ENCODE results near the gene NSUN7.

DNA sequence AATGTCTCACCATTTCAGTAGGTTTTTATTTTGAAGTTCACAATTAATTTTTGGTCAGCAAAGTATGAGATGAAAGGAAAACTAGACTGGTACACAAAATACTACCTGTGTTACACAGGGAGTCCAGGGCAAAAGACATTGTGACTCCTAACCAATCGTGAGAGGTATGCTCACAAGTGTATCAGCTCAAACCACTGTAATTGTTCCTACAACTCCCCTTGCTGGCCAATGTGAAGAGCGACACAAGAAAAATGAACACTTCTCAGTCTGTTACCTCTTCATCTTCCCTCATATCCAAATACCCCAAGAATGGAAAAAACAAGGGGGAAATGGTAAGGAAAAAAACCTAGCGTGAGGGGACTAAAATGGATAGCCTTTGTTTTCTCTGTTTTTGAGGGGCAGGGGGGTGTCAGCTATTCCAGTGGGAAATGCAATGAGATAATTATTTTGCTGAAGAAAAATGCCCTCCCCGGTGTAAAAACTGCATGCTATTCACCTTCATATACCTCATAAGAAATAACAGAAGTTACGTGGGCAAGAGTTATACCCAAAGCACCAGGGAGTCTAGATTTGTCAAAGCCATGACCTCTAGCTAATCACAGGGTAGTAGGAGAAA is 30.6 kb upstream of the NSUN7 start:
- TF ChIP-seq FOXM1 (IDR thresholded peaks at IDR 0.05; ENCODE audit: borderline replicate concordance) (no peak), SP1 (IDR thresholded peaks at IDR 0.05) (no peak), TARDBP (IDR thresholded peaks at IDR 0.05) (no peak), ELF4 (IDR thresholded peaks at IDR 0.05) (no peak), BHLHE40 (IDR thresholded peaks at IDR 0.05; ENCODE audit: borderline replicate concordance) (no peak)
